ENCODE results near the gene ANO3. TPM values are rescaled to one million over a fixed set of nuclear protein-coding genes. Genes with fewer than 3 reads are reported as not detected.

The ANO3 gene
- total RNA-seq, 1 donor from 2014 or later, result 8.2 TPM

GRCh38 chr11:26473216-26474194 is 141.6 kb downstream of the ANO3 start:
- Histone ChIP-seq H3K27me3 (no peaks in the 10 kb centered on the region), H3K27ac (no peak overlapping the region), H3K4me1 (no peaks in the 10 kb centered on the region), H3K4me3 (no peak overlapping the region), H3K9me3 (no peaks in the 10 kb centered on the region), H3K36me3 (no peaks in the 10 kb centered on the region)
- DNase-seq (ENCODE audit: low spot score in 2 of 2), result no peak
- TF ChIP-seq CTCF (IDR thresholded peaks at IDR 0.05), result no peak
- intact Hi-C loops (cut with DNase I), result no loop called here

- no peak for DNase-seq (ENCODE audit: low spot score in 2 of 2)
- H3K27ac ChIP-seq, result no peak overlapping the region
- H3K36me3 ChIP-seq, result no peaks in the 10 kb centered on the region
- no peaks in the 10 kb centered on the region for H3K9me3 ChIP-seq
- no peak overlapping the region for H3K4me3 ChIP-seq
- intact Hi-C loops (cut with DNase I), result no loop called here
- no peaks in the 10 kb centered on the region for H3K27me3 ChIP-seq
- TF ChIP-seq CTCF (IDR thresholded peaks at IDR 0.05), result no peak
- no peaks in the 10 kb centered on the region for H3K4me1 ChIP-seq
Observed at GRCh38 chr11:26474401-26474800, 142.5 kb downstream of the ANO3 start.

GRCh38 chr11:26477396-26477795 is 145.5 kb downstream of the ANO3 start:
- Histone ChIP-seq H3K9me3 (no peaks in the 10 kb centered on the region), H3K4me3 (no peak overlapping the region), H3K27me3 (no peaks in the 10 kb centered on the region), H3K4me1 (no peaks in the 10 kb centered on the region), H3K36me3 (no peaks in the 10 kb centered on the region), H3K27ac (no peak overlapping the region)
- no peak for TF ChIP-seq CTCF (IDR thresholded peaks at IDR 0.05)
- no peak for DNase-seq (ENCODE audit: low spot score in 2 of 2)
- intact Hi-C loops (cut with DNase I), result no loop called here

GRCh38 chr11:26478710-26479109 is 146.8 kb downstream of the ANO3 start:
- Histone ChIP-seq H3K9me3 (no peaks in the 10 kb centered on the region), H3K27me3 (no peaks in the 10 kb centered on the region), H3K36me3 (no peaks in the 10 kb centered on the region), H3K27ac (no peak overlapping the region), H3K4me1 (no peaks in the 10 kb centered on the region), H3K4me3 (no peak overlapping the region)
- no peak for DNase-seq (ENCODE audit: low spot score in 2 of 2)
- no peak for TF ChIP-seq CTCF (IDR thresholded peaks at IDR 0.05)
- intact Hi-C loops (cut with DNase I), result no loop called here

- Histone ChIP-seq H3K36me3 (no peaks in the 10 kb centered on the region), H3K4me1 (no peaks in the 10 kb centered on the region), H3K9me3 (no peaks in the 10 kb centered on the region), H3K27me3 (no peaks in the 10 kb centered on the region), H3K4me3 (no peak overlapping the region), H3K27ac (no peak overlapping the region)
- no peak for TF ChIP-seq CTCF (IDR thresholded peaks at IDR 0.05)
- DNase-seq (ENCODE audit: low spot score in 2 of 2), result no peak
- intact Hi-C loops (cut with DNase I), result no loop called here
Observed at GRCh38 chr11:26480041-26480440, 148.1 kb downstream of the ANO3 start.
